ENCODE results near the gene CD2AP.

GRCh38 chr6:47571488-47571887, 93.9 kb downstream of the CD2AP start:
- TF ChIP-seq CTCF (IDR thresholded peaks at IDR 0.05) (no peak), POLR2A (IDR thresholded peaks at IDR 0.05) (no peak)
